K562 treated with DMSO at 1 percent for 48 hours (cell line): ENCODE measurements around the gene FOXD1. TPM values are rescaled to one million over a fixed set of nuclear protein-coding genes. Genes with fewer than 3 reads are reported as not detected.

Source experiments
- total RNA-seq: library from RNA; unstranded; fragments of 300-600 nt; gene quantifications from 2 replicates; pipeline ENCODE4 v1.2.3, GENCODE V29; 2022; ENCODE audit warnings: low replicate concordance; ENCODE audit errors: extremely low read depth

Gene FOXD1
- total RNA-seq: not detected in 2 replicates

DNA sequence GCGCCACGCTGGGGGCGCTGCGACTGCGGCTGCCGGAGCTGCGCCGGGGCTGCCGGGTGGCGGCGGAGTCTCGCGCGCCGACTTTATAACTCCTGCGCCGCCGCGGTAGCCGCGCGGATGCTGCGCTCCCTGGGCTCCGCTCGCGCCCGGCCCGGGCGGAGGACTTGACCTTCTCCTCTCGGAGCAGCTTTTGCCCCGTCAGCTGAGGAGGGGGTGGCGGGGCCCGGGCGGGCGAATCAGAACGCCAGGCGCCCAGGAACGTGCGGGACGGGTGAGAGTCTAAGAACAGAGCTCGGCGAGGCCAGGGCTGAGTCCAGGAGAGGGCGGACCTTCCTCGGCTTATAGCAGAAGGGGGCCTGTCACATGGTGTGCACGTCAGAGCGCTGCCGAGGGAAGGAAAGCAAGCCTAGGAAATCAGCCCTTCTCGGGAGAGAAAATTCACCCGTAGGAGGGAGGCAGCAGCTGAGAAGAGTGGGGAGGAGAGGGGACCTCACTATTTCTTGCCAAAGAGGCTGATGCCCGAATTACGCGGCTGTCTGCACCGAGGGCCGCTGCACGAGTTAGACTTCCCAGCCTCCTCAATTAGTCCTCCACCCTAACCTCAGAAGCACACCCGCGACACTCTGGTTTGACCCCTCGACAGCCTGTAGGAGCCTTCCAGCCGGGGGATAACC is at the start of gene FOXD1:
TSS of gene FOXD1 (minus strand) at position 315 of the 674 bp plus-strand sequence. CDS start 415 bp downstream, outside the sequence.

Other genes starting within 250 kb of the FOXD1 start
- gene BTF3, start 49.7 kb upstream of the FOXD1 start, total RNA-seq: 608 TPM in 1 of 2 replicates, not detected in the other
- gene ANKRA2, start 116.9 kb upstream of the FOXD1 start, total RNA-seq: not detected in 2 replicates
- not detected in 2 replicates for gene UTP15, start 117.0 kb upstream of the FOXD1 start, total RNA-seq
- gene ARHGEF28, start 177.4 kb upstream of the FOXD1 start, total RNA-seq: not detected in 2 replicates